Measurements from ENCODE around the gene FBH1. TPM values are rescaled to one million over a fixed set of nuclear protein-coding genes. Genes with fewer than 3 reads are reported as not detected.
A peak's percentile ranks its signal among the peaks of the same experiment; 100 is the strongest.

FBH1 gene
- total RNA-seq, 1 donor from 2014 or later = 54.5 TPM

- Histone ChIP-seq H3K27me3 (ENCODE audit: control insufficient read depth, insufficient read depth, low read length) (no peaks in the 10 kb centered on the region), H3K4me3 (ENCODE audit: low read depth, low read length) (no peak overlapping the region), H3K36me3 (ENCODE audit: control insufficient read depth, insufficient read depth, low read length) (peaks cover 8% of the 10 kb centered on the region)
- TF ChIP-seq, protein P1, sequence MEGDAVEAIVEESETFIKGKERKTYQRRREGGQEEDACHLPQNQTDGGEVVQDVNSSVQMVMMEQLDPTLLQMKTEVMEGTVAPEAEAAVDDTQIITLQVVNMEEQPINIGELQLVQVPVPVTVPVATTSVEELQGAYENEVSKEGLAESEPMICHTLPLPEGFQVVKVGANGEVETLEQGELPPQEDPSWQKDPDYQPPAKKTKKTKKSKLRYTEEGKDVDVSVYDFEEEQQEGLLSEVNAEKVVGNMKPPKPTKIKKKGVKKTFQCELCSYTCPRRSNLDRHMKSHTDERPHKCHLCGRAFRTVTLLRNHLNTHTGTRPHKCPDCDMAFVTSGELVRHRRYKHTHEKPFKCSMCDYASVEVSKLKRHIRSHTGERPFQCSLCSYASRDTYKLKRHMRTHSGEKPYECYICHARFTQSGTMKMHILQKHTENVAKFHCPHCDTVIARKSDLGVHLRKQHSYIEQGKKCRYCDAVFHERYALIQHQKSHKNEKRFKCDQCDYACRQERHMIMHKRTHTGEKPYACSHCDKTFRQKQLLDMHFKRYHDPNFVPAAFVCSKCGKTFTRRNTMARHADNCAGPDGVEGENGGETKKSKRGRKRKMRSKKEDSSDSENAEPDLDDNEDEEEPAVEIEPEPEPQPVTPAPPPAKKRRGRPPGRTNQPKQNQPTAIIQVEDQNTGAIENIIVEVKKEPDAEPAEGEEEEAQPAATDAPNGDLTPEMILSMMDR (IDR thresholded peaks at IDR 0.05; ENCODE audit: insufficient read depth, low read length, severe bottlenecking) = no peak
- DNase-seq (ENCODE audit: low read depth) = no peak
- no peak for FAIRE-seq
Measured at GRCh38 chr10:5882961-5883360, 7.1 kb upstream of the FBH1 start.

- Histone ChIP-seq H3K27me3 (ENCODE audit: control insufficient read depth, insufficient read depth, low read length) (no peaks in the 10 kb centered on the region), H3K36me3 (ENCODE audit: control insufficient read depth, insufficient read depth, low read length) (peaks cover 6% of the 10 kb centered on the region), H3K4me3 (ENCODE audit: low read depth, low read length) (no peak overlapping the region)
- TF ChIP-seq, protein P1 (IDR thresholded peaks at IDR 0.05; ENCODE audit: insufficient read depth, low read length, severe bottlenecking) = no peak
- FAIRE-seq = no peak
- DNase-seq (ENCODE audit: low read depth) = no peak
Measured at GRCh38 chr10:5885619-5886018, 4.4 kb upstream of the FBH1 start.

GRCh38 chr10:5887029-5887428 lies 3.0 kb upstream of the FBH1 start:
- no peaks in the 10 kb centered on the region for H3K27me3 ChIP-seq (ENCODE audit: control insufficient read depth, insufficient read depth, low read length)
- H3K36me3 ChIP-seq (ENCODE audit: control insufficient read depth, insufficient read depth, low read length) = peaks cover 7% of the 10 kb centered on the region
- no peak overlapping the region for H3K4me3 ChIP-seq (ENCODE audit: low read depth, low read length)
- no peak for DNase-seq (ENCODE audit: low read depth)
- TF ChIP-seq, protein P1 (IDR thresholded peaks at IDR 0.05; ENCODE audit: insufficient read depth, low read length, severe bottlenecking) = no peak
- no peak for FAIRE-seq

GRCh38 chr10:5887641-5888040 lies 2.4 kb upstream of the FBH1 start:
- DNase-seq (ENCODE audit: low read depth) (no peak), FAIRE-seq (no peak)

DNA sequence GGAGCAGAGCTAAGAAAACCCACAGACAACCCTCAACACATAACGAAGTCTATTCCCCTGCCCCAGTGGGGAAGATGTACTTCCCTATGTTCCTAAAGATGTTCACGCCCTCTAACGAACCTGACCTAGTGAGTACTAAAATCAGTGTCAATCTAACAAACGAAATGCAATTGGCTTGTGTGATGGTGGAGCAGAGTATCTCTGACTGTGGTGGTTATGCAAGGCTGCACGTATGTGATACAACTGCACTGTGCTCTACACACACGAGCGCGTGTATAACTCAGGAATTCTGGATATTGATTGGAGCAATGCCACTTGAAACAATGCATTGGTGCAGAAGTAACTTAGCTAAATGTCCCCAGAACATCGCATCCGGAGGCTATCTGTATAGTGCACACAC lies 1.7 kb upstream of the FBH1 start:
- no peaks in the 10 kb centered on the region for H3K27me3 ChIP-seq (ENCODE audit: control insufficient read depth, insufficient read depth, low read length)
- DNase-seq (ENCODE audit: low read depth) = peak; percentile 51
- TF ChIP-seq, protein P1 (IDR thresholded peaks at IDR 0.05; ENCODE audit: insufficient read depth, low read length, severe bottlenecking) = no peak
- no peak for FAIRE-seq
- H3K36me3 ChIP-seq (ENCODE audit: control insufficient read depth, insufficient read depth, low read length) = peaks cover 6% of the 10 kb centered on the region
- peak overlapping the region; percentile 66 for H3K4me3 ChIP-seq (ENCODE audit: low read depth, low read length)

More at GRCh38 chr10:5887641-5888040, 2.4 kb upstream of the FBH1 start:
- Histone ChIP-seq H3K36me3 (ENCODE audit: control insufficient read depth, insufficient read depth, low read length) (peaks cover 8% of the 10 kb centered on the region), H3K27me3 (ENCODE audit: control insufficient read depth, insufficient read depth, low read length) (no peaks in the 10 kb centered on the region), H3K4me3 (ENCODE audit: low read depth, low read length) (no peak overlapping the region)
- TF ChIP-seq, protein P1 (IDR thresholded peaks at IDR 0.05; ENCODE audit: insufficient read depth, low read length, severe bottlenecking) = no peak
